HG03196 (cell line): ENCODE measurements around the gene H1-8.

Source experiments
- ATAC-seq: cut with Tn5 transposase; IDR thresholded peaks from one replicate; pipeline ENCODE4 v1.9.1; 2021; ENCODE audit not compliant: unreplicated experiment

The H1-8 gene

DNA sequence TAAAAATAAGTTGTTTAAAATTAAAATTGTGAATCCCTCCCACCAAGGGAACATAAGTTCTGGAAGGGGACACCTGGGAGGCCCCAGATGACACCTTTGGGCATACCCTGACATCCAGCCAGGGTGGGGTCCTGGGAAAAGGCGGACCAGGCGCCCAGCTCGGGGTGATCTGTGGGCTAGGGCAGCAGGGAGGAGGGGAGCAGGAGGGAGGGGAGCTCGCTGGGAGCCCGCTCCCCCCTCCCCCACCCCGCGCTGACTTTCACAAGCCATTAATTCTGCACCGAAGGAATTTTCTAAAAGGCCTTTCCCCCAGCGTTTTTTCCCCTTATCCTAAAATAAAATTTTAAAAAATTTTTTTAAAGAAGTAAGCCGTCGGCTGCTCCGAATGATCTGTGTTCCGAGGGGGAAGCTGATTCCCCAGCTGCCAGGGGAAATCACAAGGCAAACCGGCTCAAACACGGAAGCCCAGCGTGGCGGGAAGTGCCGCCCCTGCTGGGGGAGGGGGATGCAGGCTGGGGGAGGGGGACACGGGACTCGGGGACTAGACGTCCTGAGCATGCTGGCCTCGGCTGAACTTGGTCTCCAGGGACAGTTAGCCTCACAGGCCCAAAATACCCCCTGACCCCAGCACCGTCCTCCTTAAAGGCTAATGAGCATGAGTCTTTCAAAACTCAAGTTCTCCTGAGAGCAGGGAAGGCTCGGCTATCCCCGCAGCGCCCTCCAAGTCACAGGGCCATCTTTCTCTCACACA is 49.6 kb downstream of the H1-8 start:
- ATAC-seq, result no peak

GRCh38 chr3:129593230-129593594 is 50.2 kb downstream of the H1-8 start:
- no peak for ATAC-seq

DNA sequence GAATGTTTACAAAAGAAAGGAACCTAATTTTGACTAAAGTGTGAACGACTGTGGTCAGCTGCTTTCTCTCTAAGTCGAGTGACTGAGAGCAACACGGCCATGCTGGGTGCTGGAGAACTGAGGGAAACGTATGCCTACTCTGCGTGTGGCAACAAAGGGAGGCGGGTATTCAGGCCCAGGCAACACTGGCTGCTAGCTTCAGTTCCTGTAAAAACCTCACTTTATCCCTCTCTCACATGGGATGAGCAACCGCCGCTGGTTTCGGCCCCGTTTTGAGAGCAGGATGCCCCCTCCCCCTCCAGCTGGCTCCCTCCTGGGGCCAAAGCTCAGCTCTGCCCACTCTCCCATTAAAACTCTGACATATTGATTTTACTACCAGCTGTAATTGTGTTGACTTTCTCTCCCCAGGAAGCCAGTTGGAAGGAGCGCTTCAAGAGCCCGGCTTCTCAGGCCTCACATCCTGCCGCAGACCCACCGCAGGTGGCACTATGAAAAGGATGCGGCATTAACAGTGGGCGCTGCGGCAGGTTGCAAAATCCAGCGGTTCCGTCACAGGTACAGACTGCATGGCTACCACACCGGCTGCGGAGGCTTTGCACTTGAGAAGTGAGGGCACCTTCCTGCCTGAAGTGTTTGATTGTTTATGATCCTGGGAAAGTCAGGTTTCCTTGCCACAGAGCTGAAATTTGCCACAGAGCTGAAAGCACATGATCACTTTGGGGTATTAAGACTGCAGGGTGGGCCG is 50.8 kb downstream of the H1-8 start:
- ATAC-seq, result no peak

DNA sequence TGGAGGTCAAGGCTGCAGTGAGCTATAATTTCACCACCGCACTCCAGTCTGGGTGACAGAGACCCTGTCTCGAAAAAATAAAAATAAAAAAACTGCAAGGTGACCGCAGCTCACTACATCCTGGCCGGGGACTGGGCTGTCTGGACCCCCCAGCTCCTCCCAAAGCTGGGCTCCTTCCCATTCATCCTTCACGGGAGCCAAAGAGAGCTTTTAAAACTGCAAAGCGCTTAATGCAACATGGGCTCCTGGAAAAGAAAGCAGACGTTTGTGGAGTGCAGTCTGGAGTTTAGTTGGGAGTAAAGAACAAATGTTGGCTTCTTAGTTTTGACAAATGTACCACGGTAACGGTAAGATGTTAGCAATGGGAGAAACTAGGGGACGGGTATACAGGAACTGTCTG is 51.4 kb downstream of the H1-8 start:
- no peak for ATAC-seq

DNA sequence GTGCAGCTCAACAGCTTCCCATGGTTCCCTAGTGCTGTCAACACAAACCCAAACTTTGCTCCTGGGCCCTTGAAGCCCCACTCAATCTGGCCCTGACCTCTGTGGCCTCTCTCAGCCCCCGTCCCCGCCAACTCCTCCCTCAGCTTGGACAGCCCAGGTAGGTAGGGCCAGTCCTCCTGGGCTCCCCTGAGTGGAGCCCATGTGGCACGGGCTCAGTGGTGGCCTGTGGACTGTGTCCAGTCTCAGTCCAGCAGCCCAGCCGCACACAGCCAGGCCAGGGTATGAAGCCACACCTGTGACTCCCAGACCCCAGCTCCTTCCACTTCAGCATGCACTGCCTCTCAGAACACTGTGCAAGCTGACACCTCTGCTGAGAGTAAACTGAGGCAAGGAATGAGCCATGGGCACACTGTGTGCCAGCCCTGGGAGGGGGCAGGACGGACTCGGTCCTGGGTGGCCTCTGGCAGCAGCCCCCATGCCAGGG is 52.0 kb downstream of the H1-8 start:
- no peak for ATAC-seq

GRCh38 chr3:129595544-129596193 is 52.7 kb downstream of the H1-8 start:
- no peak for ATAC-seq

DNA sequence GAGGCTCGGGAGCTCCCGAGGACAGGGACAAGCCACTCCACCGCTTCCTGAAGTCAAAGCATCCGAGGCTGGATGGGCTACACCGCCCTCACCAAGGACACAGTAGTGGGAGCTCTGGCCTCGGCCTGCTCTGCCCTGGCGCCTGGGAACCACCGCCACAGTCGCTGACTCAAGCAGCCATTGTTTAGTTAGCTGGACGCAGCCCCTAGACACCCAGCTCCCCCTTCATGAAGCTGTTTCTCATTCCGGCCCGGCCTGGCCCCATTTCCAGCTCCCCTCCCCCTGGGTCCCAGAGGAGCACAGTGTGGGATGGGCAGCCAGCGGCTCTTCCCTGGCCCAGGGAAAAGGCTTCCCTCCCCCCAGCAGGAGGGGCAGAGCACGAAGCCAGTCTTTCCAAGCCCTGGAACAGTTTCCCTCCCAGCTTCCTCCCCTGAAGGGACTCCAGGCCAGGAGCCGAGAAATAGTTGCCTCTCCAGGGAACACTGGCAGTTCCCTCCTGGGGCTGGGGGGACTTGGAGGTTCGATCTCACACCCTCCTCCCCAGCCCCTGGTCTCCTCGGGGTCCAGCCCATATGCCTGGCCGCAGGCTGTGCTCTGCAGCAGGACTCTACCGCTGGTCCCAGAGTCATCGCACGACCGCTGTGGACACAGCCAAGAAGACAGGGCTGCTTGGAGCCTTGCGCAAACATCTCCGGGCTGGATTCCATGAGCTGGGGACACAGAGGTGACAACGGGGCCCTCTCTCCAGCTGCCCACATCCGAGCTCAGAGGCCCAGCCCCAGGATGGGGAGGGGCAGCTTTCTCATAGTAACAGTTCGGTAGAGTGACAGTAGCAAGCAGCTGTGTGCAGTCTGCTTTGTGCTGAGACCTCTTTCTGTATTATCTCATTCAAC is 53.5 kb downstream of the H1-8 start:
- no peak for ATAC-seq

DNA sequence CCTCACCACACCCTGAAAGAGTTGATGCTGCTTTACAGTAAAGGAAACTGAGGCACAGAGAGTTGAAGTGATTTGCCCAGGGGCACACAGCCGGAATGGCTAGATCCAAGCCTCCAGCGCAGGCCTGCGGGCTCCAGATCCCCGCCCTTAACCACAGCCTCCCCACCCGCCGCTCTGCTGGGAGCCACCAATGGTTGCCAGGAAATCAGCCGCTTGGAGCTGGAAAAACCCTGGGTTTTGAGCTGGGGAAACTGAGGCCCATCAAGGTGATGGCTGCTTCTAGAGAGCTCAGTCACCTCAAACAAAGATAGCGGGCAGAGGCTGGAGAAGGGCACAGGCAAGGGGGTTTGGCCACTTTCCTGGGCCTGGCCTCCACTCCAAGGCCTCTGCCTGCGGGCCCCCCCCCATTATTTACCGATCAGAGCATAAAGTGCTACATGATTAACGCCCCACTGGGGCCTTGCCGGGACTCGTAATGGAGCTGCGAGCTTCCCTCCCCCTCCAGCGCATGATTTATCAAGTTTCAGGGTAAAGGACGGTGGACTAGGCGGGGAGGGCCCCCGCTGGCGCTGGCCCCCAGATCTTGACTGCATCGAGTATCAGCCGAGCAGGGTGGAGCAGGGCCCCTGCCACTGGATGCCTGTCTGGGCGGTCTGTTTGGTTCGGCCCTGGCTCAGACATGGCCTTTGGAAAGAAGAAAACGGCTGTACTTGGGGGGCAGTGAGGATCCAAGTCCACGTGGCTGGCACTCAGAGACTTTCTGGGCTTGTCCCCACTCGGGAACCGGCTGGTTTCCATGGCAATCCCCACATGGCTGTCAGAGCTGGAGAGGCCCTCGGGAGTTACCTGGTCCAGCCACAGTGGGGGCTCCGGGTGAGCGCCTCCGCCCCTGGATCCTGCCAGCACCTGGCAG is 54.4 kb downstream of the H1-8 start:
- no peak for ATAC-seq

DNA sequence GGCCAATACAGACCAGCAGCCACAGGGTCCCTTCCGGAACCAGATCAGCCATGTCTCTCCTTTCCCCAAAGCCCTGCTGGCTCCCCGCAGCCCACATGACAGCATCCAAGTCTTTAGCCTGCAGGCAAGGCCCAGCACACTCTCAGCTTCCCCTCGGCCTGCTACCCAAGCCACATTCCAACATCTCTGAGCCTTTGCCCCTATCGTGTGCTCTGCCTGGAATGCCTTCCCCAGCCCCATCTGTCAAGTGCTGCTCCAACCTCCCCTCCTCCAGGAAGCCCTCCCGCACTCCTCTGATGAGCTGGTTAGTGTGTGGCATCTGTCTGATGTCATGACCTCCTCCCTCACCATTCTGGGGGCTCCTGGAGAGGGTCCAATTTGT is 55.0 kb downstream of the H1-8 start:
- no peak for ATAC-seq

GRCh38 chr3:129598484-129598883 is 55.5 kb downstream of the H1-8 start:
- no peak for ATAC-seq

GRCh38 chr3:129599073-129599472 is 56.1 kb downstream of the H1-8 start:
- ATAC-seq, result no peak

DNA sequence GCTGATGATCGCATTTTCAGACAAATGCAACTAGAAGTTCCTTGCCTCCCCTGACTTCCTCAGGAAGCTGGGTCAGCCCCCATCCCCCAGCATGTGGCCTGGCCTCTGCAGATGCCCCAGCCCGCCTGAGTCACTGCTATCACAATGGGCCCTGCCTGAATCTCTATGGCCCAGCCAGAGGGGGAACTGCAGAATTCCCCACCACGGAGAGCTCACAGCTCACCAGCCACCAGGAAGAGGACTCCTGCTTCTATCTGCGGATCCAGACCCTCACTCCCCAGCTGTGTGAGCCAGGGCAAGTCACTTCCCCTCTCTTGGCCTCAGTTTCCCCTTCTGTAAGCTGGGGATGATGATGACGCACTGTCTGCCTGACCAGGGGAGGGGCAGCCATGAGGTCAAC is 56.6 kb downstream of the H1-8 start:
- no peak for ATAC-seq

DNA sequence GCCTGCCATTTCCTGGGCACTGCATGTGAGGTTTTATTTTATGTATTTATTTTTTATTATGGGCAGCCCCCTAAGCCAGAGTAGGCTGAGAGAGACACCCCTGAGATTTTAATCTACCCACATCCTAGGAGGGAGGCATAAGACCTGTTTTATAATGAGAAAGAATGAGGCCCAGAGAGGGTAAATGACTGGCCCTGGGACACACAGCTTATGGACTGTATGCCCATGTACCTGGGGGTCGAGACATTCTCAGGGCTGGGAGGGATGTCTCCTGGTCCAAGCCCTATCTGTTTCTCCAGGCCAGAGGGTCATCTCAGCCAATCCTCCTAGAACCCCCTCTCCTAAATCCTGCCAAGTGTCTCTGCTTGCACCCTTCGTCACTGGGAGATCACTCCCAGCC is 57.4 kb downstream of the H1-8 start:
- no peak for ATAC-seq
